Mucosa of rectum (tissue), 2 donors: ENCODE data around the gene NLGN3.

Source experiments
- H3K27ac ChIP-seq, 2 donors: one replicate each; pipeline ENCODE4 v1.7.0; 2013; ENCODE audit warnings: inconsistent platforms in 2 of 2, low read depth in 2 of 2, low read length in 2 of 2
- H3K27me3 ChIP-seq, 2 donors: one replicate each; pipeline ENCODE4 v1.7.0; 2013; ENCODE audit warnings: low read length in 2 of 2; ENCODE audit not compliant: control insufficient read depth in 2 of 2, insufficient read depth in 2 of 2
- H3K36me3 ChIP-seq, 2 donors: one replicate each; pipeline ENCODE4 v1.7.0; 2013; ENCODE audit warnings: low read length in 2 of 2; ENCODE audit not compliant: control insufficient read depth in 2 of 2, insufficient read depth in 2 of 2
- H3K4me1 ChIP-seq, 2 donors: one replicate each; pipeline ENCODE4 v1.7.0; 2013; ENCODE audit warnings: low read length in 2 of 2, mild to moderate bottlenecking in 1 of 2; ENCODE audit not compliant: control insufficient read depth in 2 of 2, insufficient read depth in 2 of 2
- H3K4me3 ChIP-seq, 2 donors: one replicate each; pipeline ENCODE4 v1.7.0; 2013; ENCODE audit warnings: low read length in 2 of 2
- H3K9ac ChIP-seq, 2 donors: one replicate each; pipeline ENCODE4 v1.7.0; 2013; ENCODE audit warnings: low read length in 2 of 2, low read depth in 1 of 2, mild to moderate bottlenecking in 1 of 2
- H3K9me3 ChIP-seq, 2 donors: one replicate each; pipeline ENCODE4 v1.7.0; 2013; ENCODE audit warnings: low read length in 2 of 2; ENCODE audit not compliant: control insufficient read depth in 2 of 2
- donor health status: healthy.
- donor health status: Normal muscosa, but diverticular disease.

NLGN3 gene

GRCh38 chrX:71102292-71102691 lies 42.3 kb upstream of the NLGN3 start:
- Histone ChIP-seq H3K4me1 (peaks cover 7% of the 10 kb centered on the region in 2 donors), H3K27ac (no peak overlapping the region), H3K9ac (no peak overlapping the region), H3K27me3 (peaks cover 0 to 1% of the 10 kb centered on the region in 2 donors), H3K4me3 (no peak overlapping the region), H3K9me3 (no peaks in the 10 kb centered on the region), H3K36me3 (no peaks in the 10 kb centered on the region)

DNA sequence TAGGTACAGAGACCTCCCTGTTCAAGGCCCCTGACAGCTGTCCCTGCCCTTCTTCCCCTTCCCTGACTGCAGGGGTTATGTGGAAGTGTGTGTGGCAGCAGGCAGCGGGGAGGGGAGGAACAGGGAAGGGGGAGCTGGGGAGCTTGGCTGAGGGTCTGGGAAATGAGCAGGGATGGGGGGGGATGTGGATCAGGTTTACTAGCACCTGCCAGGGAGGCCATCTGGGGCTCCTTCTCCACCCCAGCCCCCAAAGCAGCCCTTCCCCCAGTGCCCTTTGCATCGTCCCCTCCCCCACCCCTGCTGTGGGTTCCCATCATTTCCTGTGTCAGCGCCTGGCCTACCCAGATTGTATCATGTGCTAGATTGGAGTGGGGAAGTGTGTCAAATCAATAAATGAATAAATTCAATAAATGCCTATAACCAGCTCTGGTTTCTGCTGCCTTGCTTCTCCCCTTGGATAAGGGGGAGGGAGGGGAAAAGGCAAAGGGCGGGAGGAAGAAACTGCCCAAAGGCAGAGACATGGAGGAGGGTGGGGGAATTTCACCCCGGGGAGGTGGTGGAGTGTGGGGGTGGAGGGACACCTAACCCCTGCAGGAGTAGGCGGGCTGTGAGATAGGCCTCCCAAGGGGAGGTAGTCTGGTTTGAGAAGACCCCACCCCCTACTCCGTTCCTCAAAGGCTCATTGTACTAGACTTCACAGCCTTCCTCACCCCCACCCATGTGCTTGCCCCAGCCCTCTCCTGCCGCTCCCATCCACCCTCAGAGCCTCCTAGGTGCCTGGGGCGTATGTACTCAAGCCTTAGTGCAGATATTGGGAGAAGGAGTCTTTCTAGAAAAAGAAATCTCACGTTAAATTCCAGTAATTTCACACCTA lies 41.3 kb upstream of the NLGN3 start:
- H3K27me3 ChIP-seq, result peaks cover 0 to 1% of the 10 kb centered on the region in 2 donors
- H3K36me3 ChIP-seq, result no peaks in the 10 kb centered on the region
- peak overlapping the region in 1 of 2 donors; percentile 27 for H3K9ac ChIP-seq
- peak overlapping the region; percentile 17 to 38 for H3K27ac ChIP-seq
- H3K4me3 ChIP-seq, result no peak overlapping the region
- H3K4me1 ChIP-seq, result peaks cover 3% of the 10 kb centered on the region in 2 donors
- no peaks in the 10 kb centered on the region for H3K9me3 ChIP-seq

DNA sequence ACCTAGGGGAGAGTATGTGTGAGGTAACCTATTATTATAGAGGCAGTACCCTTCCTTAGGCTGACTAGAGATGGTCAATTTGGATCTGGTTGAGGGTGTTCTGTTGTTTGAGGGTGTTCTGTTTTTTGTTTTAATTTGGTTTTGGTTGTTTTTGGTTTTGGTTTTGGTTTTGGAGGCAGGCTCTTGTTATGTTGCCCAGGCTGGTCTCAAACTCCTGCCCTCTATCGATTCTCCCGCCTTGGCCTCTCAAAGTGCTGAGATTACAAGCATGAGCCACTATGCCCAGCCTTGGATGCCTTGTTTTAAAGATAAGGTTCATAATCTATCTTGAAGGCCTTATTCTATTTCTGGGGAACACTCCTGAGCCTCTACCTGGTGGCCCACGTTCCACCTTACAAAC lies 39.0 kb upstream of the NLGN3 start:
- Histone ChIP-seq H3K9me3 (no peaks in the 10 kb centered on the region), H3K9ac (no peak overlapping the region), H3K4me3 (no peak overlapping the region), H3K4me1 (peaks cover 3% of the 10 kb centered on the region in 2 donors), H3K27me3 (peaks cover 0 to 1% of the 10 kb centered on the region in 2 donors), H3K36me3 (no peaks in the 10 kb centered on the region), H3K27ac (no peak overlapping the region)

- Histone ChIP-seq H3K27ac (no peak within 1 kb of the TSS), H3K9ac (no peak within 1 kb of the TSS), H3K4me3 (no peak within 1 kb of the TSS), H3K9me3 (no peaks in the 10 kb centered on the region), H3K36me3 (no peaks in the 10 kb centered on the region), H3K27me3 (peaks cover 0 to under 1% of the 10 kb centered on the region in 2 donors), H3K4me1 (peaks cover 3 to 5% of the 10 kb centered on the region in 2 donors)
These were observed 38.2 kb upstream of the NLGN3 start, which contains the start of gene CXorf65 for GRCh38 chrX:71106427-71106826. Gene CXorf65 (minus strand): TSS chrX:71106740. CDS start chrX:71106556, 184 bp downstream.

GRCh38 chrX:71107245-71107644 lies 37.4 kb upstream of the NLGN3 start:
- Histone ChIP-seq H3K9me3 (no peaks in the 10 kb centered on the region), H3K4me3 (no peak overlapping the region), H3K4me1 (peaks cover 3 to 5% of the 10 kb centered on the region in 2 donors), H3K9ac (no peak overlapping the region), H3K27me3 (no peaks in the 10 kb centered on the region), H3K36me3 (no peaks in the 10 kb centered on the region), H3K27ac (no peak overlapping the region)

DNA sequence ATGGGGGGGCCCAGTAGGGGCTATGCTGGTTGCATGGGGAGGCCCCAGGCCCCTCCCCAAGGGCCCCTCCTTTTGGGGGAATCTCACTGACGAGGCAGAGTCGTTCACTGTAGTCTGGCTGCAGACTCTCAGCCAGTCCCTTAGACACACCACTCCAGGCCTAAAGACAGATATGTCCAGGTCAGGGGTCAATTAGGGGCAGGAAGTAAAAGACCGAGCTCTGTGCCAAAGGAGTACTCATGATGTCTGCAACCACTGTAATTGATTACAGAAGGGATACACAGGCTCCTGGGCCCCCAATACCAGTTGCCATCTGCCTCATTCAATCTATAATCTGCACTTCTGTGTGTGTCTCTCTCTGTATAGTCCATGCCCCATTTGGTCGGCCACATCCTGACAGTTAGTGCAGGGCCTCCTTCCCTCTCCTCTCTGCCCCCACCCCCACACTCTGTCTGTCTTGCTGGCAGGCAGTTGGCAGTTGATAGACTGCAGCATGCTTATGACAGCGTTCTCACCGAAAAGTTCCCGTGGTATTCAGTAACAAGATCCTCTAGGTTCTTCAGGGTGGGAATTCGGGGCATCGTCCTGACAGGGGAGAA lies 36.8 kb upstream of the NLGN3 start:
- no peak overlapping the region for H3K9ac ChIP-seq
- H3K4me3 ChIP-seq, result no peak overlapping the region
- no peaks in the 10 kb centered on the region for H3K36me3 ChIP-seq
- no peaks in the 10 kb centered on the region for H3K27me3 ChIP-seq
- peaks cover 3 to 5% of the 10 kb centered on the region in 2 donors for H3K4me1 ChIP-seq
- H3K9me3 ChIP-seq, result no peaks in the 10 kb centered on the region
- H3K27ac ChIP-seq, result no peak overlapping the region

DNA sequence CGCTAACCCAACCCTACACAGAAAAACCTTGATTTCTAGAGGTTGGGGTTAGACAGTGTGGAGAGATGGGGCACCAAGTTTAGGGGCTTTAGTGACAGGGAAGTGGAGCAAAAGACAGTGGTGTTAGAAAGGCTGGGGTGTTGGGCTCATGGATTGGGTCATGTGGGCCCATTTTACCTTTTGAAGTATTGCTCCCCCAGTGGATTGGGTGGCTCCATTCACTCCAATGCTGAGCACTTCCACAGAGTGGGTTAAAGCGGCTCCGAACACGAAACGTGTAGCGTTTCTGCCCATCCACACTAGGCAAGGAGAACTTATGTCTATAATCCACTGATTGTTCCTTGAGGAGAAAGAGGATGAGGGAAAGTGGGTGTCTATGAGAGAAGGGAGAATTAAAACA lies 35.6 kb upstream of the NLGN3 start:
- no peak overlapping the region for H3K27ac ChIP-seq
- peaks cover 3 to 4% of the 10 kb centered on the region in 2 donors for H3K4me1 ChIP-seq
- H3K9ac ChIP-seq, result no peak overlapping the region
- no peaks in the 10 kb centered on the region for H3K36me3 ChIP-seq
- no peak overlapping the region for H3K4me3 ChIP-seq
- no peaks in the 10 kb centered on the region for H3K27me3 ChIP-seq
- no peaks in the 10 kb centered on the region for H3K9me3 ChIP-seq

- Histone ChIP-seq H3K9ac (peak within 1 kb of the TSS; percentile 52 to 56), H3K36me3 (no peaks in the 10 kb centered on the region), H3K27ac (peak within 1 kb of the TSS; percentile 78 to 79), H3K4me3 (peak within 1 kb of the TSS; percentile 56 to 63), H3K9me3 (no peaks in the 10 kb centered on the region), H3K27me3 (no peaks in the 10 kb centered on the region), H3K4me1 (peaks cover 0 to 2% of the 10 kb centered on the region in 2 donors)
These were observed 33.3 kb upstream of the NLGN3 start, which contains the start of gene IL2RG for GRCh38 chrX:71111141-71111843. Gene IL2RG (minus strand): TSS chrX:71111577. CDS start chrX:71111539, 38 bp downstream.

GRCh38 chrX:71111921-71112431 lies 32.7 kb upstream of the NLGN3 start:
- H3K27me3 ChIP-seq, result no peaks in the 10 kb centered on the region
- H3K27ac ChIP-seq, result peak overlapping the region; percentile 78 to 79
- H3K9ac ChIP-seq, result peak overlapping the region; percentile 28 to 52
- H3K36me3 ChIP-seq, result no peaks in the 10 kb centered on the region
- H3K4me3 ChIP-seq, result peak overlapping the region; percentile 56 to 63
- no peaks in the 10 kb centered on the region for H3K9me3 ChIP-seq
- peaks cover 0 to 2% of the 10 kb centered on the region in 2 donors for H3K4me1 ChIP-seq
